Measurements from ENCODE around the gene WNT9B.

WNT9B gene

GRCh38 chr17:46894024-46894423, 42.6 kb downstream of the WNT9B start:
- no peak for DNase-seq (ENCODE audit: low read depth)
- TF ChIP-seq, protein P1, sequence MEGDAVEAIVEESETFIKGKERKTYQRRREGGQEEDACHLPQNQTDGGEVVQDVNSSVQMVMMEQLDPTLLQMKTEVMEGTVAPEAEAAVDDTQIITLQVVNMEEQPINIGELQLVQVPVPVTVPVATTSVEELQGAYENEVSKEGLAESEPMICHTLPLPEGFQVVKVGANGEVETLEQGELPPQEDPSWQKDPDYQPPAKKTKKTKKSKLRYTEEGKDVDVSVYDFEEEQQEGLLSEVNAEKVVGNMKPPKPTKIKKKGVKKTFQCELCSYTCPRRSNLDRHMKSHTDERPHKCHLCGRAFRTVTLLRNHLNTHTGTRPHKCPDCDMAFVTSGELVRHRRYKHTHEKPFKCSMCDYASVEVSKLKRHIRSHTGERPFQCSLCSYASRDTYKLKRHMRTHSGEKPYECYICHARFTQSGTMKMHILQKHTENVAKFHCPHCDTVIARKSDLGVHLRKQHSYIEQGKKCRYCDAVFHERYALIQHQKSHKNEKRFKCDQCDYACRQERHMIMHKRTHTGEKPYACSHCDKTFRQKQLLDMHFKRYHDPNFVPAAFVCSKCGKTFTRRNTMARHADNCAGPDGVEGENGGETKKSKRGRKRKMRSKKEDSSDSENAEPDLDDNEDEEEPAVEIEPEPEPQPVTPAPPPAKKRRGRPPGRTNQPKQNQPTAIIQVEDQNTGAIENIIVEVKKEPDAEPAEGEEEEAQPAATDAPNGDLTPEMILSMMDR (IDR thresholded peaks at IDR 0.05; ENCODE audit: insufficient read depth, low read depth, low read length, missing control alignments): no peak

GRCh38 chr17:46894476-46895151, 43.2 kb downstream of the WNT9B start:
- H3K4me3 ChIP-seq (ENCODE audit: low read length): no peak overlapping the region
- TF ChIP-seq, protein P1 (IDR thresholded peaks at IDR 0.05; ENCODE audit: insufficient read depth, low read depth, low read length, missing control alignments): no peak
- DNase-seq (ENCODE audit: low read depth): no peak

More at GRCh38 chr17:46894024-46894423, 42.6 kb downstream of the WNT9B start:
- no peak overlapping the region for H3K4me3 ChIP-seq (ENCODE audit: low read length)

- TF ChIP-seq, protein P1 (IDR thresholded peaks at IDR 0.05; ENCODE audit: insufficient read depth, low read depth, low read length, missing control alignments): no peak
- H3K4me3 ChIP-seq (ENCODE audit: low read length): no peak overlapping the region
- no peak for DNase-seq (ENCODE audit: low read depth)
Observed at GRCh38 chr17:46895171-46895570, 43.8 kb downstream of the WNT9B start.

DNA sequence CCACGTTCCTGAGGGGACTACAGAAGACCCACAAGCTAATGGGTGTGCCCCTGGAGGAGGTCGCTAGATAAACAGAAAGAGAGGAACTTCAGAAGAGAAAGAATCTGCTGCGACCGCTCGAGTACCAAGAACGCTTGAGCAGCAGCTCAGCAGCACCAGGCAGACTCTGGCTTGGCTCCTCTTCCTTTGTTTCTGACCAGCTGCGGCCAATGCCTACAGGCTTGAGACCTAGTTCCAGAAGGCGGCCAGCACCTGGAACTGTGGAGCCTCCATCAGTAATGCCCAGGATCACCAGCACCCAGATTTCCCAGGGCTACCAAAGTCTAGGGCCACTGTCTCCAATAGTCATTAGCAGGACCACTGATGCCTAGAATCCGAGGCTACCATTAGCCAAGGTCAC, 45.6 kb downstream of the WNT9B start:
- H3K4me3 ChIP-seq (ENCODE audit: low read length): no peak overlapping the region
- no peak for DNase-seq (ENCODE audit: low read depth)
- TF ChIP-seq, protein P1 (IDR thresholded peaks at IDR 0.05; ENCODE audit: insufficient read depth, low read depth, low read length, missing control alignments): no peak

GRCh38 chr17:46898364-46898763, 47.0 kb downstream of the WNT9B start:
- H3K4me3 ChIP-seq (ENCODE audit: low read length): no peak overlapping the region
- TF ChIP-seq, protein P1 (IDR thresholded peaks at IDR 0.05; ENCODE audit: insufficient read depth, low read depth, low read length, missing control alignments): no peak
- no peak for DNase-seq (ENCODE audit: low read depth)

DNA sequence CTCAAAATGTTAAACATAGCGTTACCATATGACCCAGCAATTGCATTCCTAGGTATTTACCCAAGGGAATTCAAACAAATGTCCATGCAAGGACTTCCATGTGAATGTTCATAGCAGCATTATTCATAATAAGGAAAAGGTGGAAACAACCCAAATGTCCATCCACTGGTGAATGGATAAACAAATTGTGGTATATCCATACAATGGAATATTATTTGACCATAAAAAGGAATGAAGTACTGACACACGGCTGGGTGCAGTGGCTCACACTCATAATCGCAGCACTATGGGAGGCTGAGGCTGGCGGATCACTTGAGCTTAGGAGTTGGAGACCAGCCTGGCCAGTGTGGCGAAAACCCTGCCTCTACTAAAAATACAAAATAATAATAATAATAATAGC, 47.5 kb downstream of the WNT9B start:
- DNase-seq (ENCODE audit: low read depth): no peak
- TF ChIP-seq, protein P1 (IDR thresholded peaks at IDR 0.05; ENCODE audit: insufficient read depth, low read depth, low read length, missing control alignments): no peak
- no peak overlapping the region for H3K4me3 ChIP-seq (ENCODE audit: low read length)

GRCh38 chr17:46901291-46901690, 49.9 kb downstream of the WNT9B start:
- no peak overlapping the region for H3K4me3 ChIP-seq (ENCODE audit: low read length)
- TF ChIP-seq, protein P1 (IDR thresholded peaks at IDR 0.05; ENCODE audit: insufficient read depth, low read depth, low read length, missing control alignments): no peak
- no peak for DNase-seq (ENCODE audit: low read depth)
